ENCODE results near the gene LSAMP. TPM values are rescaled to one million over a fixed set of nuclear protein-coding genes. Genes with fewer than 3 reads are reported as not detected.

Gene LSAMP
- total RNA-seq, 1 experiment from 2014 or later, result 45.1 TPM

GRCh38 chr3:116020989-116021388 is 424.3 kb downstream of the LSAMP start:
- in situ Hi-C loops (cut with HindIII; ENCODE audit: low sequenced_read_pairs), result no loop called here

GRCh38 chr3:116020495-116020894 is 424.8 kb downstream of the LSAMP start:
- in situ Hi-C loops (cut with HindIII; ENCODE audit: low sequenced_read_pairs), result no loop called here
- no peak for DNase-seq (ENCODE audit: low spot score)

More at GRCh38 chr3:116020989-116021388, 424.3 kb downstream of the LSAMP start:
- DNase-seq (ENCODE audit: low spot score), result no peak

GRCh38 chr3:116019254-116019763 is 426.0 kb downstream of the LSAMP start:
- no peak for DNase-seq (ENCODE audit: low spot score)

GRCh38 chr3:116018646-116019045 is 426.6 kb downstream of the LSAMP start:
- no peak for DNase-seq (ENCODE audit: low spot score)
- in situ Hi-C loops (cut with HindIII; ENCODE audit: low sequenced_read_pairs), result no loop called here

More at GRCh38 chr3:116019254-116019763, 426.0 kb downstream of the LSAMP start:
- in situ Hi-C loops (cut with HindIII; ENCODE audit: low sequenced_read_pairs), result no loop called here

- DNase-seq (ENCODE audit: low spot score), result no peak
- in situ Hi-C loops (cut with HindIII; ENCODE audit: low sequenced_read_pairs), result no loop called here
These were observed 429.4 kb downstream of the LSAMP start for GRCh38 chr3:116015931-116016330.

- in situ Hi-C loops (cut with HindIII; ENCODE audit: low sequenced_read_pairs), result no loop called here
These were observed 438.3 kb downstream of the LSAMP start for GRCh38 chr3:116007000-116007399.

GRCh38 chr3:116005404-116005803 is 439.9 kb downstream of the LSAMP start:
- in situ Hi-C loops (cut with HindIII; ENCODE audit: low sequenced_read_pairs), result no loop called here
- no peak for DNase-seq (ENCODE audit: low spot score)

More at GRCh38 chr3:116007000-116007399, 438.3 kb downstream of the LSAMP start:
- no peak for DNase-seq (ENCODE audit: low spot score)

- DNase-seq (ENCODE audit: low spot score), result peak; percentile 60
- in situ Hi-C loops (cut with HindIII; ENCODE audit: low sequenced_read_pairs), result no loop called here
These were observed 443.1 kb downstream of the LSAMP start for GRCh38 chr3:116002235-116002634.

- DNase-seq (ENCODE audit: low spot score), result no peak
- in situ Hi-C loops (cut with HindIII; ENCODE audit: low sequenced_read_pairs), result no loop called here
These were observed 444.1 kb downstream of the LSAMP start for GRCh38 chr3:116001151-116001621.

GRCh38 chr3:116000311-116000710 is 445.0 kb downstream of the LSAMP start:
- no peak for DNase-seq (ENCODE audit: low spot score)

GRCh38 chr3:115999613-116000012 is 445.7 kb downstream of the LSAMP start:
- peak; percentile 63 for DNase-seq (ENCODE audit: low spot score)
- in situ Hi-C loops (cut with HindIII; ENCODE audit: low sequenced_read_pairs), result no loop called here

More at GRCh38 chr3:116000311-116000710, 445.0 kb downstream of the LSAMP start:
- in situ Hi-C loops (cut with HindIII; ENCODE audit: low sequenced_read_pairs), result no loop called here

- DNase-seq (ENCODE audit: low spot score), result peak; percentile 82
- in situ Hi-C loops (cut with HindIII; ENCODE audit: low sequenced_read_pairs), result no loop called here
These were observed 446.2 kb downstream of the LSAMP start for GRCh38 chr3:115999001-115999585.

GRCh38 chr3:115996420-115997108 is 448.7 kb downstream of the LSAMP start:
- in situ Hi-C loops (cut with HindIII; ENCODE audit: low sequenced_read_pairs), result no loop called here
- DNase-seq (ENCODE audit: low spot score), result no peak

- DNase-seq (ENCODE audit: low spot score), result no peak
- in situ Hi-C loops (cut with HindIII; ENCODE audit: low sequenced_read_pairs), result no loop called here
These were observed 454.6 kb downstream of the LSAMP start for GRCh38 chr3:115990669-115991068.

GRCh38 chr3:115989684-115990421 is 455.4 kb downstream of the LSAMP start:
- in situ Hi-C loops (cut with HindIII; ENCODE audit: low sequenced_read_pairs), result no loop called here

GRCh38 chr3:115986555-115987207 is 458.6 kb downstream of the LSAMP start:
- in situ Hi-C loops (cut with HindIII; ENCODE audit: low sequenced_read_pairs), result no loop called here
- DNase-seq (ENCODE audit: low spot score), result peak; percentile 51

More at GRCh38 chr3:115989684-115990421, 455.4 kb downstream of the LSAMP start:
- DNase-seq (ENCODE audit: low spot score), result no peak

- in situ Hi-C loops (cut with HindIII; ENCODE audit: low sequenced_read_pairs), result no loop called here
These were observed 462.7 kb downstream of the LSAMP start for GRCh38 chr3:115982629-115983028.

GRCh38 chr3:115982108-115982507 is 463.2 kb downstream of the LSAMP start:
- DNase-seq (ENCODE audit: low spot score), result no peak
- in situ Hi-C loops (cut with HindIII; ENCODE audit: low sequenced_read_pairs), result no loop called here

More at GRCh38 chr3:115982629-115983028, 462.7 kb downstream of the LSAMP start:
- no peak for DNase-seq (ENCODE audit: low spot score)

- in situ Hi-C loops (cut with HindIII; ENCODE audit: low sequenced_read_pairs), result no loop called here
- no peak for DNase-seq (ENCODE audit: low spot score)
These were observed 464.6 kb downstream of the LSAMP start for GRCh38 chr3:115980709-115981108.

Data from G401 (cell line).